Effector memory CD8-positive, alpha-beta T cell (primary cell): ENCODE results near the gene DEFB132.
"Not testable (repeated sequence)": the region's sequence is repeated elsewhere in the genome, so short reads cannot be mapped to it uniquely, and the experiment has no call there.

Source experiments
- ATAC-seq: fragments of 150-1000 bp; cut with Tn5 transposase; replicated peaks from 2 replicates; pipeline ENCODE4 v1.10.0; 2021; ENCODE audit warnings: mild to moderate bottlenecking, moderate library complexity
- DNase-seq, 3 experiments: peaks; one replicate each; pipeline ENCODE4 v3.0.0; 2021
- H3K27ac Mint-ChIP-seq, 2 donors: one replicate each; pipeline ENCODE4 v1.8.0; 2022; ENCODE audit warnings: mild to moderate bottlenecking in 2 of 2, mixed read lengths in 2 of 2, moderate library complexity in 2 of 2
- H3K27me3 Mint-ChIP-seq, 2 donors: one replicate each; pipeline ENCODE4 v1.8.0; 2022; ENCODE audit warnings: mixed read lengths in 2 of 2
- H3K36me3 Mint-ChIP-seq: one replicate; pipeline ENCODE4 v1.8.0; 2022; ENCODE audit warnings: mild to moderate bottlenecking, moderate library complexity, mixed read lengths; ENCODE audit not compliant: insufficient read depth
- H3K4me1 Mint-ChIP-seq, 2 donors: one replicate each; pipeline ENCODE4 v1.8.0; 2022; ENCODE audit warnings: low read depth in 2 of 2, mixed read lengths in 2 of 2
- H3K4me3 Mint-ChIP-seq, 2 donors: one replicate each; pipeline ENCODE4 v1.8.0; 2022; ENCODE audit warnings: mild to moderate bottlenecking in 2 of 2, mixed read lengths in 2 of 2, moderate library complexity in 2 of 2
- H3K9me3 Mint-ChIP-seq, 2 donors: one replicate each; pipeline ENCODE4 v1.8.0; 2022; ENCODE audit warnings: mixed read lengths in 2 of 2

The DEFB132 gene

DNA sequence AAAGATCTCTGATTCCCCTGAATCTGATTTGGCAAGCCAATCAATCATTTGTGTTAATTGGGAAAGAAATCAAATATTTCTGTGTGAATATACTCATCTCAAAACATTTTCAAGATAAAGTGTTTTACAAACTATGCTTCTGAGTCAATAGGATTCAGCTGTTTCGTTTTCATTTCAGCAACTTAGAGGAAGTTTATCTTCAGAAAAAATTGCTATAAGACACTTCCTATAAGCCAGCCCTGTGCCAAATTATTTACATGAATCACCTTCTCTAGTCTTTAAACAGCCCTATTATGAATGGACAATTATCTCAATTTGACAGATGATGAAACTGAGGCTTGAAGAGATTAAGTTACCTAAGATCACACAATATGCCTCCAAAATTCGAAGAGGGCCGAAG lies 19.6 kb upstream of the DEFB132 start:
- ATAC-seq (no peak), DNase-seq (no peak)
- Mint-ChIP-seq H3K4me1 (peaks cover 4 to 6% of the 10 kb centered on the region in 2 donors), H3K36me3 (no peaks in the 10 kb centered on the region), H3K4me3 (peak overlapping the region; percentile 3 to 58), H3K27me3 (peaks cover 10 to 31% of the 10 kb centered on the region in 2 donors), H3K27ac (peak overlapping the region; percentile 6 to 50), H3K9me3 (no peaks in the 10 kb centered on the region)

DNA sequence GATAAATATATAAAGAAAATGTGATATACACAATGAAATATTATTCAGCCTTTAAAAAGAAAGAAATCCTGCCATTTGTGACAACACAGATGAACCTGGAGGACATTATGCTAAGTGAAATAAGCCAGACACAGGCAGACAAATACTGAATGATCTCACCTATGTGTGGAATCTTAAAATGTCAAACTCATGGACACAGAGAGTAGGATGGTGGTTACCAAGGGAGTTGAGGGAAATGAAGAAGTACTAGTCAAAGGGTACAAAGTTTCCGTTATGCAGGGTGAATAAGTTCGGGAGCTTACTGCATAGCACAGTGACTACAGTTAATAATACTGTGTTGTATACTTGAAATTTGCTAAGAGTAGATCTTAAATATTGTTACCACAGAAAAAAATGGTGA lies 14.6 kb upstream of the DEFB132 start:
- H3K27ac Mint-ChIP-seq = no peak overlapping the region
- no peak overlapping the region for H3K4me3 Mint-ChIP-seq
- peaks cover 18 to 33% of the 10 kb centered on the region in 2 donors for H3K27me3 Mint-ChIP-seq
- DNase-seq (no peak), ATAC-seq (no peak)
- H3K36me3 Mint-ChIP-seq = no peaks in the 10 kb centered on the region
- no peaks in the 10 kb centered on the region for H3K9me3 Mint-ChIP-seq
- H3K4me1 Mint-ChIP-seq = no peaks in the 10 kb centered on the region

DNA sequence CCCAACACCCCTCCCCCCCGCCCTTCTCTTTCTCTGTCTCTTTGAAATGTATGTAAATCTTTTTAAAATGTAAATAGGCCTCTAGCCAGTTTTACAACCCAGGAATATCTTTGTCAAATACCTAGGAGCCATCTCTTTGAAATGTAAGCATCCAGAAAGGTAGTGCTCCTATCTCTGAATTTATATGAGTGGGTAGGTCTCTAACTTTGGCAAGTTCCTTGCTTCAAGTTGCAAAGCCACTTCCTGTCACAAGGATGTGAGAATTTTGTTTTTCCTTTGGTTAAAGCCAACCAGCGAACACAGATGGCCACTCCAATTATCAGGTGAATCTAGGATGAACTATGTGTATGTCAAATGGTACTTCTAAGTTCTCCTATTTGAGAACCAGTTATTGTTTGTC lies 6.2 kb upstream of the DEFB132 start:
- H3K9me3 Mint-ChIP-seq = no peaks in the 10 kb centered on the region
- no peak for DNase-seq
- H3K27me3 Mint-ChIP-seq = peaks cover 13 to 18% of the 10 kb centered on the region in 2 donors
- no peak for ATAC-seq
- H3K4me3 Mint-ChIP-seq = no peak overlapping the region
- peaks cover 3% of the 10 kb centered on the region for H3K36me3 Mint-ChIP-seq
- peaks cover 5% of the 10 kb centered on the region in 2 donors for H3K4me1 Mint-ChIP-seq
- no peak overlapping the region for H3K27ac Mint-ChIP-seq

DNA sequence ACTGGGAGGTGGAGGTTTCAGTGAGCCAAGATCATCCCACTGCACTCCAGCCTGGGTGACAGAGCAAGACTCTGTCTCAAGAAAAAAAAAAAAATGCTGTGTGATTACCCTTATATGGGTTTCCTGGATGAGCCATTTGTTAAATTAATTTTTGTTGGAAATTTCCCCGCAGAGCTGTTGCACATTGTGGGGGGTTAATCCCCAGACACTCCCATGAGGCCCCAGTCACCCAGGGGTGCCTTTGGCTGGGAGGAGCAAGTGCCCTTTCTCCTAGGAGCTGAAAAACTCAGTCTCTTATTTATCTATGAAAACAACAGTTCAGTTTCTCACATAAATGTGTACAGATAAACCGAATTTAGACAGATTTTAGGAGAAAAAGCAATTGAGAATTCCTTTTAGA lies 4.7 kb upstream of the DEFB132 start:
- H3K4me1 Mint-ChIP-seq = peaks cover 5% of the 10 kb centered on the region in 2 donors
- no peak for ATAC-seq
- no peak for DNase-seq
- peaks cover 3% of the 10 kb centered on the region for H3K36me3 Mint-ChIP-seq
- peaks cover 7 to 23% of the 10 kb centered on the region in 2 donors for H3K27me3 Mint-ChIP-seq
- no peak overlapping the region for H3K27ac Mint-ChIP-seq
- no peak overlapping the region for H3K4me3 Mint-ChIP-seq
- no peaks in the 10 kb centered on the region for H3K9me3 Mint-ChIP-seq

DNA sequence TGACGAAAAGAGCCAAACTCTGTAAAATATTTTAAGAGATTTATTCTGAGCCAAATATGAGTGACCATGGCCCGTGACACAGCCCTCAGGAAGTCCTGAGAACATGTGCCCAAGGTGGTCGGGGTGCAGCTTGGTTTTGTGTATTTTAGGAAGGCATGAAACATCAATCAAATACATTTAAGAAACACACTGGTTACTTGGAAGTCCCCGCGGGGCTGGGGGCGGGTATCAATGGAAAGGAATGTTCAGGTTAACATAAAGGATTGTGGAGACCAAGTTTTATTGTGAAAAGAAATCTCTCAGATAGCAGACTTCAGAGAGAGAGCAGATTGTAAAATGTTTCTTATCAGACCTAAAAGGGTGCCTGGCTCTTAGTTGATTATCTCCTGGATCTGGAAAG lies 4.1 kb upstream of the DEFB132 start:
- not testable (repeated sequence) for H3K36me3 Mint-ChIP-seq, ATAC-seq

DNA sequence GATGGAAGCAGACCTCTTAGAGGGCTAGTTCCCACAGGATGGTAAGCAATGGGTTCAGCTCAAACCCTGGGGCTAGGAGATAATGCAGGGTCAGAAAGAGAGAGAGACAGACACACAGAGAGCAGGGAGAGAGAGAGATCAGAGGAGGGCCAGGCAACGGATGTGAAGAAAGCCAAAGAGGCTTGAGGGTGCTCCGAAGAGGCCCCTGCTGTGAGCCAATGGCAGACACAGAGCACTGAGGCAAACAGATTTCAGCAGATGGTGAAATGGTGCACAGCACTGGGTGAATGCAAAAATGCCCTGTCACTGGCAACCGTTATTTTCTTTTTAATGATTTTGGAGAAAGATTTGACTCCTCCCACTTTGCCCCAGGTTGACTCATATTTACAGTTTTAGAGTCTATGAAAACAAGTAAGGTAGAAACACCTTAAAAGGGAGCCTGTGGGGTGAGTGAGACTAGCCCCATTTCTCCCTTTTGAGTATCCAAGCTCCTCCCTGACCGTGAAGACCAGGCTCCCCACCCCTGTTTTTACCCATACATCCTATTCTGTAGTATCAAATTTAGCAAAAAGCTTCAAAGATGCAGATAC lies 840 bp downstream of the DEFB132 start:
- no peak overlapping the region for H3K4me3 Mint-ChIP-seq
- no peak overlapping the region for H3K27ac Mint-ChIP-seq

More for the DNA sequence above, 4.1 kb upstream of the DEFB132 start:
- H3K4me3 Mint-ChIP-seq, H3K4me1 Mint-ChIP-seq, H3K27ac Mint-ChIP-seq, H3K9me3 Mint-ChIP-seq, DNase-seq: not testable (repeated sequence)
- H3K27me3 Mint-ChIP-seq = peaks cover 7 to 29% of the 10 kb centered on the region in 2 donors

DNA sequence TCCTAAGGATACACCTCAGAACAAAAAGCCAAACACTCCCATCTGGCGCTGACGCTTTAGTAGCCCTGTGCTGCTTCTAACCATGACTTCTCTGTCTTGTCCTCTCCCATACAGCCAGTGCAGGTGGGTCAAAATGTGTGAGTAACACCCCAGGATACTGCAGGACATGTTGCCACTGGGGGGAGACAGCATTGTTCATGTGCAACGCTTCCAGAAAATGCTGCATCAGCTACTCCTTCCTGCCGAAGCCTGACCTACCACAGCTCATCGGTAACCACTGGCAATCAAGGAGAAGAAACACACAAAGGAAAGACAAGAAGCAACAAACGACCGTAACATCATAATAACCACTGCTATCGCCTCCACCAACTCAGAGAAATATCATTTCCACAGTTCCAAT lies 1.4 kb downstream of the DEFB132 start:
- DNase-seq (no peak), ATAC-seq (no peak)
- no peaks in the 10 kb centered on the region for H3K36me3 Mint-ChIP-seq

More for the DNA sequence above, 840 bp downstream of the DEFB132 start:
- ATAC-seq (no peak), DNase-seq (no peak)
- H3K36me3 Mint-ChIP-seq = no peaks in the 10 kb centered on the region
- H3K4me1 Mint-ChIP-seq = no peaks in the 10 kb centered on the region
- H3K9me3 Mint-ChIP-seq = no peaks in the 10 kb centered on the region
- H3K27me3 Mint-ChIP-seq = peaks cover 8 to 50% of the 10 kb centered on the region in 2 donors

DNA sequence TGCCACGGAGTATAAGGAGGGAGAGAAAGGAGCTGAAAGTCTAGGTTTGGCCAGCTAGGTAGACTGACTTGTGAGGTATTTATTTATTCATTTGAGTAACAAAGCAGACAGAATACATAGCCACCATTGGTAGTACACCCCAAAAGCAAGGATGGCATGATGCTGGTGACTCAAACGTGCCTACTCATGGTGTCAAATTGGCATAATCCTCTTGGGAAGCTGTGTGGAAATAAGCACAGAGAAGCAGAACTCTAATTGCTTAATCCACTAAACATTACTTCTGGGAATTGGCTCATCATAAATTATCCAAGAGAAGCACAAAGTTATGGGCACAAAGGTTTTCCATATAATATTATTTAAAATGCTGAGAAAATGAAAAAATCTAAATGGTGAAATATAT lies 2.5 kb downstream of the DEFB132 start:
- ATAC-seq (no peak), DNase-seq (no peak)
- Mint-ChIP-seq H3K4me1 (no peaks in the 10 kb centered on the region), H3K9me3 (no peaks in the 10 kb centered on the region), H3K27me3 (peaks cover 8 to 36% of the 10 kb centered on the region in 2 donors), H3K27ac (no peak overlapping the region), H3K4me3 (no peak overlapping the region), H3K36me3 (no peaks in the 10 kb centered on the region)

More for the DNA sequence above, 1.4 kb downstream of the DEFB132 start:
- no peaks in the 10 kb centered on the region for H3K4me1 Mint-ChIP-seq
- H3K4me3 Mint-ChIP-seq = no peak overlapping the region
- H3K27me3 Mint-ChIP-seq = peaks cover 8 to 44% of the 10 kb centered on the region in 2 donors
- no peaks in the 10 kb centered on the region for H3K9me3 Mint-ChIP-seq
- no peak overlapping the region for H3K27ac Mint-ChIP-seq

DNA sequence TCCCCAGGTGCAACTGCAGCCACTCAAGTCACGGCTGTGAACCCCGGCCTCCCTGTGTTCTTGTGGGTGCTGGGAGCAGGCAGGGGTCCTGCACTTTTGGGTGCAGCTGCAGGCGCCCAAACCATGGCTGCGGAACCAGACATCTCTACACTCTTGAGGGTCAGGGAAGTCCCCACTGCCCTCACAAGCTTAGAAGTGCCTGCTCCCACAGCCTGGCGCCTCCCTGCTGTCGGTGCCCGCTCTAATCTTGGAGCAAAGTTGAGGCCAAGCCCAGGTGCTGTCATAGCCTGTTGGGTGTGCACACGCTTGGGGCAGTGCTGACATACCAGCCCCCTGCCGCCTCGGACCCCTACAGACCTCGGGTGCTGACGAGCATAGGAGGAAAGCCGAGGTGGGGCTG lies 6.2 kb downstream of the DEFB132 start:
- Mint-ChIP-seq H3K27ac (no peak overlapping the region), H3K4me3 (no peak overlapping the region), H3K4me1 (peaks cover 9 to 10% of the 10 kb centered on the region in 2 donors), H3K36me3 (peaks cover 8% of the 10 kb centered on the region), H3K9me3 (no peaks in the 10 kb centered on the region), H3K27me3 (peaks cover 21 to 35% of the 10 kb centered on the region in 2 donors)
- DNase-seq (no peak), ATAC-seq (no peak)

DNA sequence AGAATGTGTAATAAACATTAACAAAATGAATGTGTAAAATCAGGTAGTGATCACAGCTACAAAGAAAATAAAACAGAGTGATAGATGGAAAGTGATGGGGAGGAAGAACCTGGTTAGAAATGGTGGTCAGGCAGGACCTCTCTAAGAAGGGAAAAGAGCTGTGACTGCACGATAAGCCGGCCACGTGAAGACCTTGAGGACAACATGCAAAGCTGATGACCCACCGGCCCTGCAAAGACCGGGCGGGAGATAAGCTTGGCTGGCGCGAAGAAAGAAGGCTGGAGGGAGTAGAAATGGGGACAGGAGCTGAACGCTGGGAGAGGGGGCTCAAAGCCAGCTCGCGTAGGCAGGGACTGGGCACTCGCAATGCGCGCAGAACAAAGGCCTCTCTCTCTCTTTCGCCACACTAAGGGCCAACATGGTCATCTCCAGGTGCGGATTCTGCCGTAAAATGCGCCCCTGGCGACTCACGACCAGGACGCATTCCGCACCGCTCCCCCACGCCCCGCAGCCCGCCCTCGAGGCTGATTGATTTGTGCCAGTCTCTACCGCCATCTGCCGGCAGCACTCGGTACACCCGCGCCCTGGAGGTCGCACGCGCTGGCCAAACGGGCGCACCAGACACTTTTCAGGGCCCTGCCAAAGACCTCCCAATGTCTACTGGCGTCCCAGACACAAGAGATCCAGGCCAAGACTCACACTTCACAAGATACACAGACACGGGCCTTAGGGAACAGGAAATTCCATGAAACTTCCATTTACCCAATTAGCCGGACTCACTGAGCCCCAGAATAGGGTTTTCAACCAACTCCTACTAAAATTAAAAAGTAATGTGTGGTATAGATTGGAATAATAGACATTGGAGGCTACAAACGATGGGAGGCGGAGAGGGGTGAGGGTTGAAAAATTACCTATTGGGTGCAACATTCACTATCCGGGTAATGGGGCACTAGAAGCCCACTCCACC lies 9.4 kb downstream of the DEFB132 start:
- peaks cover 9 to 10% of the 10 kb centered on the region in 2 donors for H3K4me1 Mint-ChIP-seq
- DNase-seq (peak; percentile 86 to 88 (median 86)), ATAC-seq (peak; percentile 100)
- peak overlapping the region; percentile 73 to 88 for H3K4me3 Mint-ChIP-seq
- peaks cover 13 to 14% of the 10 kb centered on the region in 2 donors for H3K27me3 Mint-ChIP-seq
- H3K9me3 Mint-ChIP-seq = no peaks in the 10 kb centered on the region
- no peak overlapping the region for H3K27ac Mint-ChIP-seq
- peaks cover 8% of the 10 kb centered on the region for H3K36me3 Mint-ChIP-seq

DNA sequence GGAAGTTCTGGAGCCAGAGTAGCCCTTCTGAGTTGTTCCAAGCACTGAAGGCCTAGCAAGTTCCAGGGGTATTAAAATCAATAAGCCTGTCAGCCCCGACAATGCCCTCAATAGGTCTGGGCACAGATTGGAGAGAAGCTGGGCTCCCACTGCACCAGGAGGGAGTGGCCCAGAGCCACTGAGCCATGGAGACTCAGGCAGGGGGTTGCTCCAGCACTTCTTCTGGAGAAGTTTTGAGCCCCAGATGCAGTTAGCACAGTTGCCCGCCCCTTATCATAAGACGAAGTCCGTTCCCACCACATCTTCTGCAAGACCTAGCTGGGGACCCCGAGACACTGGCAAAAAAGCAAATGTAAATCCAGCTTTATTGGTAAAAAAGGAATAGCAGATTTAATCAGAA lies 13.0 kb downstream of the DEFB132 start:
- H3K36me3 Mint-ChIP-seq = peaks cover 8% of the 10 kb centered on the region
- peaks cover 13 to 14% of the 10 kb centered on the region in 2 donors for H3K27me3 Mint-ChIP-seq
- DNase-seq (no peak), ATAC-seq (no peak)
- H3K4me1 Mint-ChIP-seq = peaks cover 9 to 10% of the 10 kb centered on the region in 2 donors
- no peak overlapping the region for H3K4me3 Mint-ChIP-seq
- H3K27ac Mint-ChIP-seq = no peak overlapping the region
- no peaks in the 10 kb centered on the region for H3K9me3 Mint-ChIP-seq

DNA sequence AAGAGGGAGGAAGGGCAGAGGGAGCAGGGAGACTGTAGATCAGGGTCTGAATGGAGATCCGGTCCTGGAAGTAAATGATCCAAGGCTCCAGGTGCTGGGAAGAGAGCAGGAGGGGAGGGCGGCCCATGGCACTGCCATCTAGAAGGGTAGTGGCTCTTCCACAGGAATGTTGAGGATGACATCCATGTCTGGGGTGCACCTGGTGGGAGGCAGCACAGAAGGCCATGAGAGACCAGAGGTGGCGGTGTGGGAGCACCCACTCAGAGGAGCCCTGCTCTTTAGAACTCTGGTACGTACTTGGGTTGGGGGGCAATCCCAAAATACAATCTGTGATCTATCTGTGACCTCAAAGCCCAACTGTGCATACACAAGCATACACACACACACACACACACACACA lies 13.5 kb downstream of the DEFB132 start:
- ATAC-seq (no peak), DNase-seq (no peak)
- no peak overlapping the region for H3K4me3 Mint-ChIP-seq
- H3K27ac Mint-ChIP-seq = no peak overlapping the region
- H3K4me1 Mint-ChIP-seq = peaks cover 9 to 10% of the 10 kb centered on the region in 2 donors
- H3K27me3 Mint-ChIP-seq = peaks cover 10 to 12% of the 10 kb centered on the region in 2 donors
- peaks cover 8% of the 10 kb centered on the region for H3K36me3 Mint-ChIP-seq
- no peaks in the 10 kb centered on the region for H3K9me3 Mint-ChIP-seq

DNA sequence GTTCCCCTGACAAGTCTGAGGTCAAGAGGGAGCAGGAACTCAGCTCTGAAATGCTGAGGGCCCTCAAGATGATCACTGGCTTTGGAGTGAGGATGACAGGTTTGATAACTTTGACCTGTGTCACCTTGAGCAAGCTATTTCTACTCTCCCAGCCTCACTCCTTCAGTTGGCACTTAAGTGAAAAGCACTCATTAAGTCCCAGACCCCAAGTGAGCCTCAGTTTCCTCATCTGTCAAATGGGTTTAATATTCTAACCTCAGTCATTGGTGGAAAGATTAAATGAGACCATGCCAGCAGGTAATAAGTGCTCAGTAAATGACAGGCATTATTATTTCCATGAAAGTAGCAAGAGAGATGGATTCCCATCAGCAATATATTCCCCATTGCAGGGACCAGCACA lies 14.0 kb downstream of the DEFB132 start:
- Mint-ChIP-seq H3K27me3 (peaks cover 6 to 7% of the 10 kb centered on the region in 2 donors), H3K4me1 (peaks cover 7% of the 10 kb centered on the region in 2 donors), H3K27ac (no peak overlapping the region), H3K9me3 (no peaks in the 10 kb centered on the region), H3K36me3 (peaks cover 6% of the 10 kb centered on the region), H3K4me3 (no peak overlapping the region)
- DNase-seq (no peak), ATAC-seq (no peak)

DNA sequence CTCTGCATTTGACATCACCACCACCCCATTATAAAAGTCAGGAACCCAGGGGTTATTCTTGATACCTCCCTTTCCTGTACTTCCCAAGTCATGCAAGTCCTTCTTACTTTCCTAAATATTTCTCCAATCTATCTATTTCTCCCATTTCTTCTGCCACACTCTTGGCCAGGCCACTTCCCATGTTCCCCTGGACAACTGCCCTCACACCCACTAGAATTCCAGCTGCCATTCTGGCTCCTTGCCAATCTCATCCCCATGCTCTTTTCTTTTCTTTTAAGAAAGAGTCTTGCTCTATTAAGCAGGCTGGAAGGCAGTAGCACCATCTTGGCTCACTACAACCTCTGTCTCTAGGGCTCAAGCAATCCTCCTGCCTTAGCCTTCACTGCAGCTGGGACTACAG lies 15.2 kb downstream of the DEFB132 start:
- no peak overlapping the region for H3K4me3 Mint-ChIP-seq

More for the DNA sequence above, 15.2 kb downstream of the DEFB132 start:
- H3K36me3 Mint-ChIP-seq = no peaks in the 10 kb centered on the region
- peak overlapping the region in 1 of 2 donors; percentile 10 for H3K27ac Mint-ChIP-seq
- DNase-seq (no peak), ATAC-seq (no peak)
- H3K4me1 Mint-ChIP-seq = no peaks in the 10 kb centered on the region
- no peaks in the 10 kb centered on the region for H3K9me3 Mint-ChIP-seq
- H3K27me3 Mint-ChIP-seq = no peaks in the 10 kb centered on the region
